Neuronal stem cell (in vitro differentiated cells): Measurements from ENCODE around the gene ABHD16A.

Source experiments
- DNase-seq: peaks from one replicate; pipeline ENCODE4 v3.0.0-alpha.2; 2013; ENCODE audit warnings: low spot score
- H2AFZ ChIP-seq: one replicate; pipeline ENCODE4 v1.6.1; 2013; ENCODE audit warnings: mild to moderate bottlenecking, low read length, inconsistent platforms
- H2AK5ac ChIP-seq: 2 replicates; pipeline ENCODE4 v1.6.1; 2013; ENCODE audit warnings: low read depth, mild to moderate bottlenecking, inconsistent platforms, low read length, moderate library complexity, mixed read lengths
- H2BK120ac ChIP-seq: 2 replicates; pipeline ENCODE4 v1.6.1; 2013; ENCODE audit warnings: low read depth, mild to moderate bottlenecking, inconsistent platforms, low read length, moderate library complexity, mixed read lengths
- H2BK12ac ChIP-seq: one replicate; pipeline ENCODE4 v1.6.1; 2013; ENCODE audit warnings: low read length, inconsistent platforms
- H2BK15ac ChIP-seq: 2 replicates; pipeline ENCODE4 v1.6.1; 2013; ENCODE audit warnings: mild to moderate bottlenecking, low read length, inconsistent platforms, mixed read lengths
- H2BK5ac ChIP-seq: one replicate; pipeline ENCODE4 v1.6.1; 2013; ENCODE audit warnings: inconsistent platforms, mild to moderate bottlenecking, low read length, moderate library complexity
- H3K14ac ChIP-seq: one replicate; pipeline ENCODE4 v1.6.1; 2013; ENCODE audit warnings: low read length, inconsistent platforms
- H3K18ac ChIP-seq: 2 replicates; pipeline ENCODE4 v1.6.1; 2013; ENCODE audit warnings: low read length, inconsistent platforms
- H3K23ac ChIP-seq: 2 replicates; pipeline ENCODE4 v1.6.1; 2013; ENCODE audit warnings: low read depth, mild to moderate bottlenecking, mixed read lengths, low read length, inconsistent platforms; ENCODE audit not compliant: poor library complexity
- H3K27ac ChIP-seq: replicated peaks from 3 replicates; pipeline ENCODE4 v1.5.1; 2013; ENCODE audit warnings: low read length, inconsistent platforms
- H3K27me3 ChIP-seq, 3 experiments: 2 replicates each; pipeline ENCODE4 v1.6.1; 2013; ENCODE audit warnings: low read length in 3 of 3, mild to moderate bottlenecking in 2 of 3, inconsistent platforms in 1 of 3, low read depth in 1 of 3, mixed read lengths in 1 of 3, moderate library complexity in 1 of 3; ENCODE audit not compliant: control insufficient read depth in 3 of 3, insufficient read depth in 3 of 3
- H3K36me3 ChIP-seq, 2 donors: replicated peaks in 1 of 2; 2 replicates each; pipeline ENCODE4 v1.6.1; 2013; ENCODE audit warnings: low read length in 2 of 2; ENCODE audit not compliant: control insufficient read depth in 2 of 2, insufficient read depth in 2 of 2
- H3K4ac ChIP-seq: 2 replicates; pipeline ENCODE4 v1.6.1; 2013; ENCODE audit warnings: inconsistent platforms, mild to moderate bottlenecking, low read length, moderate library complexity
- H3K4me1 ChIP-seq, 2 donors: 1 replicate in 1 of 2; 2 replicates in 1 of 2; pipeline ENCODE4 v1.6.1; 2013; ENCODE audit warnings: low read length in 2 of 2, low read depth in 1 of 2; ENCODE audit not compliant: control insufficient read depth in 2 of 2, insufficient read depth in 1 of 2
- H3K4me2 ChIP-seq: one replicate; pipeline ENCODE4 v1.6.1; 2013; ENCODE audit warnings: mild to moderate bottlenecking, low read length, inconsistent platforms; ENCODE audit not compliant: insufficient read depth, poor library complexity, severe bottlenecking
- H3K4me3 ChIP-seq, 2 donors: 2 replicates each; pipeline ENCODE4 v1.5.1; 2013; ENCODE audit warnings: low read length in 2 of 2, mild to moderate bottlenecking in 2 of 2, inconsistent platforms in 1 of 2, moderate library complexity in 1 of 2
- H3K79me1 ChIP-seq: one replicate; pipeline ENCODE4 v1.6.1; 2013; ENCODE audit warnings: low read depth, mild to moderate bottlenecking, inconsistent platforms, low read length, moderate library complexity
- H3K9ac ChIP-seq: one replicate; pipeline ENCODE4 v1.6.1; 2013; ENCODE audit warnings: mild to moderate bottlenecking, low read depth, low read length, inconsistent platforms; ENCODE audit not compliant: poor library complexity
- H3K9me3 ChIP-seq, 2 donors: replicated peaks in 1 of 2; 2 replicates each; pipeline versions ENCODE3 to v1.6.1; 2013; ENCODE audit warnings: low read length in 2 of 2, mild to moderate bottlenecking in 2 of 2, inconsistent platforms in 1 of 2, low read depth in 1 of 2, mixed read lengths in 1 of 2, moderate library complexity in 1 of 2; ENCODE audit not compliant: control insufficient read depth in 2 of 2, insufficient read depth in 1 of 2
- H4K8ac ChIP-seq: one replicate; pipeline ENCODE4 v1.6.1; 2013; ENCODE audit warnings: low read depth, mild to moderate bottlenecking, inconsistent platforms, low read length, moderate library complexity
- H4K91ac ChIP-seq: one replicate; pipeline ENCODE4 v1.6.1; 2013; ENCODE audit warnings: low read length, low read depth, mild to moderate bottlenecking, inconsistent platforms; ENCODE audit not compliant: poor library complexity
- WGBS, 2 donors: extraction: QIAGEN DNeasy Blood & Tissue Kit; methylation state at CpG; one replicate each; pipeline ENCODE4 v1.1.7; 2013; ENCODE audit warnings: missing lambda C conversion rate in 2 of 2, mixed read lengths in 1 of 2; ENCODE audit not compliant: insufficient read length in 2 of 2, insufficient replicate concordance in 1 of 2; ENCODE audit errors: extremely low coverage in 2 of 2; 5-methylcytosine and 5-hydroxymethylcytosine counted together

ABHD16A gene

GRCh38 chr6:31713465-31713864 lies 10.3 kb upstream of the ABHD16A start:
- Histone ChIP-seq H3K4me3 (no peak overlapping the region), H3K4me1 (peaks cover 13 to 17% of the 10 kb centered on the region in 2 donors), H3K18ac (peak overlapping the region; percentile 73), H3K27ac (no peak overlapping the region), H3K9ac (no peak overlapping the region), H3K9me3 (no peaks in the 10 kb centered on the region), H3K14ac (no peak overlapping the region), H2AK5ac (peak overlapping the region; percentile 40), H2BK12ac (no peak overlapping the region), H2BK120ac (no peak overlapping the region), H2BK5ac (no peak overlapping the region), H3K36me3 (no peaks in the 10 kb centered on the region), H3K23ac (no peak overlapping the region), H3K4me2 (no peak overlapping the region), H3K27me3 (peaks cover 0 to 8% (median 0%) of the 10 kb centered on the region in 3 experiments), H3K79me1 (no peaks in the 10 kb centered on the region), H2AFZ (peak overlapping the region; percentile 84), H3K4ac (no peak overlapping the region), H4K91ac (no peak overlapping the region), H4K8ac (no peak overlapping the region), H2BK15ac (peak overlapping the region; percentile 7)
- no CpG with 5 or more reads among the region's 4 CpGs for WGBS, 2 donors
- no peak for DNase-seq

- no peaks in the 10 kb centered on the region for H3K9me3 ChIP-seq
- H3K4me2 ChIP-seq = no peak overlapping the region
- no peak overlapping the region for H2BK5ac ChIP-seq
- no peak overlapping the region for H3K4me3 ChIP-seq
- H2BK120ac ChIP-seq = peak overlapping the region; percentile 20
- H4K91ac ChIP-seq = peak overlapping the region; percentile 75
- no peaks in the 10 kb centered on the region for H3K79me1 ChIP-seq
- WGBS, 2 donors = no CpG with 5 or more reads among the region's 8 CpGs
- peak overlapping the region; percentile 99 for H2AK5ac ChIP-seq
- no peak overlapping the region for H3K14ac ChIP-seq
- H3K27me3 ChIP-seq = peaks cover 0 to 5% (median 0%) of the 10 kb centered on the region in 3 experiments
- H3K4me1 ChIP-seq = peaks cover 13 to 17% of the 10 kb centered on the region in 2 donors
- no peaks in the 10 kb centered on the region for H3K36me3 ChIP-seq
- H2AFZ ChIP-seq = no peak overlapping the region
- peak overlapping the region; percentile 96 for H2BK12ac ChIP-seq
- no peak overlapping the region for H3K27ac ChIP-seq
- peak overlapping the region; percentile 77 for H3K23ac ChIP-seq
- H3K4ac ChIP-seq = peak overlapping the region; percentile 78
- peak overlapping the region; percentile 49 for H4K8ac ChIP-seq
- H3K18ac ChIP-seq = peak overlapping the region; percentile 75
- no peak overlapping the region for H3K9ac ChIP-seq
- peak overlapping the region; percentile 87 for H2BK15ac ChIP-seq
- DNase-seq = no peak
These were observed 9.2 kb upstream of the ABHD16A start for GRCh38 chr6:31712296-31712695.

- Histone ChIP-seq H3K14ac (no peak overlapping the region), H3K9me3 (no peaks in the 10 kb centered on the region), H3K36me3 (no peaks in the 10 kb centered on the region), H2BK15ac (peak overlapping the region; percentile 35), H2BK120ac (no peak overlapping the region), H3K4me3 (no peak overlapping the region), H3K27ac (no peak overlapping the region), H3K27me3 (peaks cover 0 to 4% (median 0%) of the 10 kb centered on the region in 3 experiments), H4K91ac (peak overlapping the region; percentile 39), H3K18ac (peak overlapping the region; percentile 60), H2AK5ac (peak overlapping the region; percentile 89), H2BK12ac (no peak overlapping the region), H3K79me1 (no peaks in the 10 kb centered on the region), H3K4me1 (peaks cover 13 to 17% of the 10 kb centered on the region in 2 donors), H3K4ac (no peak overlapping the region), H3K23ac (no peak overlapping the region), H3K4me2 (no peak overlapping the region), H2AFZ (no peak overlapping the region), H2BK5ac (peak overlapping the region; percentile 59), H3K9ac (no peak overlapping the region), H4K8ac (no peak overlapping the region)
- WGBS, 2 donors = no CpG with 5 or more reads among the region's 8 CpGs
- no peak for DNase-seq
These were observed 8.1 kb upstream of the ABHD16A start for GRCh38 chr6:31711233-31711632.

- Histone ChIP-seq H2AFZ (no peak overlapping the region), H4K91ac (peak overlapping the region; percentile 39), H3K4me1 (peaks cover 13 to 17% of the 10 kb centered on the region in 2 donors), H2AK5ac (peak overlapping the region; percentile 89), H2BK5ac (peak overlapping the region; percentile 59), H3K18ac (no peak overlapping the region), H3K79me1 (no peaks in the 10 kb centered on the region), H3K14ac (no peak overlapping the region), H3K27ac (no peak overlapping the region), H2BK120ac (no peak overlapping the region), H3K9ac (no peak overlapping the region), H3K27me3 (peaks cover 0 to 4% (median 0%) of the 10 kb centered on the region in 3 experiments), H3K4me2 (no peak overlapping the region), H2BK12ac (no peak overlapping the region), H3K23ac (peak overlapping the region; percentile 38), H3K4ac (peak overlapping the region; percentile 10), H3K9me3 (no peaks in the 10 kb centered on the region), H2BK15ac (no peak overlapping the region), H4K8ac (no peak overlapping the region), H3K36me3 (no peaks in the 10 kb centered on the region), H3K4me3 (no peak overlapping the region)
- DNase-seq = no peak
- WGBS, 2 donors = no CpG with 5 or more reads among the region's 5 CpGs
These were observed 7.5 kb upstream of the ABHD16A start for GRCh38 chr6:31710523-31711219.
